ENCODE results near the gene POU3F1.

- TF ChIP-seq POLR2A (IDR thresholded peaks at IDR 0.05) (no peak), CTCF (IDR thresholded peaks at IDR 0.05) (no peak)
Observed at GRCh38 chr1:38093569-38094520, 47.3 kb upstream of the POU3F1 start.
